Smooth muscle cell (in vitro differentiated cells): ENCODE results near the gene AP3D1. TPM values are rescaled to one million over a fixed set of nuclear protein-coding genes. Genes with fewer than 3 reads are reported as not detected.
"Not testable (repeated sequence)": the region's sequence is repeated elsewhere in the genome, so short reads cannot be mapped to it uniquely, and the experiment has no call there.

Experiments used
- DNase-seq: peaks from one replicate; lab custom pipeline; 2025; ENCODE audit not compliant: unreplicated experiment; lab: John Stamatoyannopoulos, UW
- H2AFZ ChIP-seq: fragments of 200-600 bp; sonication (generic); 2 replicates; pipeline ENCODE4 v1.6.0; 2016; ENCODE audit warnings: antibody characterized with exemption, low read depth, mild to moderate bottlenecking
- H3F3A ChIP-seq: fragments of 200-600 bp; sonication (generic); 2 replicates; pipeline ENCODE4 v1.6.0; 2017; ENCODE audit warnings: antibody characterized with exemption, low read depth
- H3K27ac ChIP-seq: fragments of 200-600 bp; sonication (generic); 2 replicates; pipeline ENCODE4 v1.5.1; 2016; ENCODE audit warnings: low read depth, mild to moderate bottlenecking
- H3K27me3 ChIP-seq: fragments of 200-600 bp; sonication (generic); 2 replicates; pipeline ENCODE4 v1.6.1; 2016; ENCODE audit warnings: low read depth, mild to moderate bottlenecking
- H3K36me3 ChIP-seq: fragments of 200-600 bp; sonication (generic); 2 replicates; pipeline ENCODE4 v1.5.1; 2016; ENCODE audit warnings: low read depth
- H3K4me1 ChIP-seq: fragments of 200-600 bp; sonication (generic); 2 replicates; pipeline ENCODE4 v1.5.1; 2016; ENCODE audit warnings: low read depth
- H3K4me2 ChIP-seq: fragments of 200-600 bp; sonication (generic); 2 replicates; pipeline ENCODE4 v1.6.0; 2016; ENCODE audit warnings: mild to moderate bottlenecking
- H3K4me3 ChIP-seq: fragments of 200-600 bp; sonication (generic); 2 replicates; pipeline ENCODE4 v1.5.1; 2016; ENCODE audit warnings: mild to moderate bottlenecking
- H3K79me2 ChIP-seq: fragments of 200-600 bp; sonication (generic); 2 replicates; pipeline ENCODE4 v1.6.0; 2016; ENCODE audit warnings: low read depth, mild to moderate bottlenecking
- H3K9ac ChIP-seq: fragments of 200-600 bp; sonication (generic); 2 replicates; pipeline ENCODE4 v1.6.0; 2016; ENCODE audit warnings: low read depth
- H3K9me3 ChIP-seq: fragments of 200-600 bp; sonication (generic); replicated peaks from 2 replicates; pipeline ENCODE4 v1.5.1; 2016; ENCODE audit warnings: low read depth
- H4K20me1 ChIP-seq: fragments of 200-600 bp; sonication (generic); 2 replicates; pipeline ENCODE4 v1.6.0; 2016; ENCODE audit warnings: low read depth
- CTCF ChIP-seq: fragments of 200-600 bp; sonication (generic); IDR thresholded peaks from 2 replicates; pipeline ENCODE4 v1.5.1; 2017; ENCODE audit warnings: borderline replicate concordance, mild to moderate bottlenecking, antibody characterized with exemption; ENCODE audit not compliant: insufficient read depth, poor library complexity, severe bottlenecking
- WGBS: methylation state at CpG from one replicate; pipeline ENCODE4 v1.1.7; 2016; ENCODE audit warnings: low lambda C conversion rate; 5-methylcytosine and 5-hydroxymethylcytosine counted together
- polyA plus RNA-seq: library from polyadenylated mRNA; unstranded; fragments of >200 nt; fragmentation: Nextera tagmentation; extraction: Ambion mirVana; gene quantifications from 2 replicates; pipeline ENCODE4 v1.2.1, GENCODE V29; 2016
- total RNA-seq: library from RNA; depleted of rRNA; stranded (reverse); fragments of >200 nt; gene quantifications from 2 replicates; pipeline ENCODE4 v1.2.3, GENCODE V29; 2014

Gene AP3D1
- total and polyA plus RNA-seq, 2 experiments from 2014 or later, result 66.2 to 81.0 TPM

- H3K79me2 ChIP-seq, result peaks cover 55% of the 10 kb centered on the region
- no peaks in the 10 kb centered on the region for H3K36me3 ChIP-seq
- H3K27me3 ChIP-seq, result no peaks in the 10 kb centered on the region
- WGBS, result 98% methylated on average over 19 of the region's 19 CpGs
- peaks cover 93% of the 10 kb centered on the region for H4K20me1 ChIP-seq
- no peaks in the 10 kb centered on the region for H3K9me3 ChIP-seq
- H3K4me3 ChIP-seq, result no peak overlapping the region
- no peaks in the 10 kb centered on the region for H3F3A ChIP-seq
- no peak overlapping the region for H2AFZ ChIP-seq
- no peak for DNase-seq
- H3K4me1 ChIP-seq, result no peaks in the 10 kb centered on the region
- no peak overlapping the region for H3K27ac ChIP-seq
- H3K4me2 ChIP-seq, result no peak overlapping the region
- TF ChIP-seq CTCF, result no peak
- H3K9ac ChIP-seq, result no peak overlapping the region
These were observed 18.5 kb downstream of the AP3D1 start for GRCh38 chr19:2132731-2133490.

- Histone ChIP-seq H3K4me1 (no peaks in the 10 kb centered on the region), H3K4me2 (no peak overlapping the region), H4K20me1 (peaks cover 93% of the 10 kb centered on the region), H3K27ac (no peak overlapping the region), H3K79me2 (peaks cover 48% of the 10 kb centered on the region), H3F3A (no peaks in the 10 kb centered on the region), H3K9ac (no peak overlapping the region), H3K9me3 (no peaks in the 10 kb centered on the region), H2AFZ (no peak overlapping the region), H3K27me3 (no peaks in the 10 kb centered on the region), H3K36me3 (no peaks in the 10 kb centered on the region), H3K4me3 (no peak overlapping the region)
- 96% methylated on average over 14 of the region's 14 CpGs for WGBS
- no peak for TF ChIP-seq CTCF
- DNase-seq, result no peak
These were observed 19.2 kb downstream of the AP3D1 start for GRCh38 chr19:2132191-2132590.

GRCh38 chr19:2131012-2131975, 20.1 kb downstream of the AP3D1 start:
- not testable (repeated sequence) for H3K9ac ChIP-seq

More at GRCh38 chr19:2131012-2131975, 20.1 kb downstream of the AP3D1 start:
- not testable (repeated sequence) for H3K4me3 ChIP-seq, H3K9me3 ChIP-seq, H3K4me1 ChIP-seq, H3K36me3 ChIP-seq, H2AFZ ChIP-seq, DNase-seq, H3K4me2 ChIP-seq, H3K27me3 ChIP-seq, H3K27ac ChIP-seq, H3F3A ChIP-seq
- H4K20me1 ChIP-seq, result peaks cover 91% of the 10 kb centered on the region
- WGBS, result 98% methylated on average over 55 of the region's 67 CpGs
- H3K79me2 ChIP-seq, result peaks cover 39% of the 10 kb centered on the region
